ENCODE results near the gene NPR1. TPM values are rescaled to one million over a fixed set of nuclear protein-coding genes. Genes with fewer than 3 reads are reported as not detected.
A peak's percentile ranks its signal among the peaks of the same experiment; 100 is the strongest.

Gene NPR1
- total and polyA plus RNA-seq, 2 of the 13 experiments (the other 11 are each of a cell fraction or from before 2014, with no cell fraction given), result not detected

DNA sequence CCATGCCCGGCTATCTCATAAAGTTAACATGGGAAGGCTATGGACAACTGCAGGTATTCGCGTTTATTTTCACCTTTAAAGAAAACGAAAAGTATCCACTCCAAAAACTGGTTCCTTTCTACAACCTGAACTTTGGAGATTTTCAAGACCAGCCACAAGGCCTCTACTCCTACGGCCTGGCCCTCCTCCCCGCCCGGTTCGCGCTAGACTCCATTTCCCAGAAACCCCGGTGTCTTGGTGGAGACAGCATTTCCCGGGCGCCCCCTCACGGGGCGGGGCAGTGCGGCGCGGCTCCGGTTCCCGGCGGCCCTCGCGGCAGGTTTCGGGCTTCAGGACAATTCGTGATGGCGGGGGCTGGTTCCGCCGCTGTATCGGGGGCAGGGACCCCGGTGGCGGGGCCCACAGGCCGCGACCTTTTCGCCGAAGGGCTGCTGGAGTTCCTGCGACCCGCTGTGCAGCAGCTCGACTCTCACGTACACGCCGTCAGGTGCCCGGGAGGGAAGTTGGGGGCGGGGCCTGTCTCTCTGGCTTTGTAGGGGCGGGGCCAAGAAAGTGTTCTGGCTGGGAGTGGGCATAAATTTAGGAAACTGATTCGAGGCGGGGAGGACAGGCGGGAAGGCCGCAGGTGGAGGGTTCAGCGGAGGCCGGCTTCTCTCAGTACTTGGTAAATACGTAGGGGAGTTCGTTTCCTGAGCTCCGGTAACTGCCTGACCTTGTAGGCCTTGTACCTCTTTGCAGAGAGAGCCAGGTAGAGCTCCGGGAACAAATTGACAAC, 19.9 kb upstream of the NPR1 start, which contains the start of gene SNAPIN (continued):
- TF ChIP-seq ZNF451 (CRISPR knock-in tag; IDR thresholded peaks at IDR 0.05), result no peak
- TF ChIP-seq, protein P1, sequence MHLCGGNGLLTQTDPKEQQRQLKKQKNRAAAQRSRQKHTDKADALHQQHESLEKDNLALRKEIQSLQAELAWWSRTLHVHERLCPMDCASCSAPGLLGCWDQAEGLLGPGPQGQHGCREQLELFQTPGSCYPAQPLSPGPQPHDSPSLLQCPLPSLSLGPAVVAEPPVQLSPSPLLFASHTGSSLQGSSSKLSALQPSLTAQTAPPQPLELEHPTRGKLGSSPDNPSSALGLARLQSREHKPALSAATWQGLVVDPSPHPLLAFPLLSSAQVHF (CRISPR knock-in tag; IDR thresholded peaks at IDR 0.05), result peak; percentile 68; the same call in 1 of the 2 replicates
- TF ChIP-seq ZNF749 (CRISPR knock-in tag; IDR thresholded peaks at IDR 0.05; ENCODE audit: borderline replicate concordance), result no peak
- no peak for TF ChIP-seq ZNF138 (CRISPR knock-in tag; IDR thresholded peaks at IDR 0.05; ENCODE audit: low read depth)
- TF ChIP-seq ZNF619 (CRISPR knock-in tag; IDR thresholded peaks at IDR 0.05), result 0 out of 2 replicates have a peak, but pooled peaks have one; percentile 18
- TF ChIP-seq, protein P2, sequence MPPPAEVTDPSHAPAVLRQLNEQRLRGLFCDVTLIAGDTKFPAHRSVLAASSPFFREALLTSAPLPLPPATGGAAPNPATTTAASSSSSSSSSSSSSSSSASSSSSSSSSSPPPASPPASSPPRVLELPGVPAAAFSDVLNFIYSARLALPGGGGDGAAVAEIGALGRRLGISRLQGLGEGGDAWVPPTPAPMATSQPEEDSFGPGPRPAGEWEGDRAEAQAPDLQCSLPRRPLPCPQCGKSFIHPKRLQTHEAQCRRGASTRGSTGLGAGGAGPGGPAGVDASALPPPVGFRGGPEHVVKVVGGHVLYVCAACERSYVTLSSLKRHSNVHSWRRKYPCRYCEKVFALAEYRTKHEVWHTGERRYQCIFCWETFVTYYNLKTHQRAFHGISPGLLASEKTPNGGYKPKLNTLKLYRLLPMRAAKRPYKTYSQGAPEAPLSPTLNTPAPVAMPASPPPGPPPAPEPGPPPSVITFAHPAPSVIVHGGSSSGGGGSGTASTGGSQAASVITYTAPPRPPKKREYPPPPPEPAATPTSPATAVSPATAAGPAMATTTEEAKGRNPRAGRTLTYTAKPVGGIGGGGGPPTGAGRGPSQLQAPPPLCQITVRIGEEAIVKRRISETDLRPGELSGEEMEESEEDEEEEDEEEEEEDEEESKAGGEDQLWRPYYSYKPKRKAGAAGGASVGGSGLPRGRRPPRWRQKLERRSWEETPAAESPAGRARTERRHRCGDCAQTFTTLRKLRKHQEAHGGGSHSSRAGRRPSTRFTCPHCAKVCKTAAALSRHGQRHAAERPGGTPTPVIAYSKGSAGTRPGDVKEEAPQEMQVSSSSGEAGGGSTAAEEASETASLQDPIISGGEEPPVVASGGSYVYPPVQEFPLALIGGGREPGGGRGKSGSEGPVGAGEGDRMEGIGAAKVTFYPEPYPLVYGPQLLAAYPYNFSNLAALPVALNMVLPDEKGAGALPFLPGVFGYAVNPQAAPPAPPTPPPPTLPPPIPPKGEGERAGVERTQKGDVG (CRISPR knock-in tag; IDR thresholded peaks at IDR 0.05; ENCODE audit: borderline replicate concordance), result no peak
- no peak for TF ChIP-seq HHEX (CRISPR knock-in tag; IDR thresholded peaks at IDR 0.05)
- 0 out of 2 replicates have a peak, but pooled peaks have one; percentile 43 for TF ChIP-seq PITX1 (CRISPR knock-in tag; IDR thresholded peaks at IDR 0.05)
- TF ChIP-seq, protein P3, sequence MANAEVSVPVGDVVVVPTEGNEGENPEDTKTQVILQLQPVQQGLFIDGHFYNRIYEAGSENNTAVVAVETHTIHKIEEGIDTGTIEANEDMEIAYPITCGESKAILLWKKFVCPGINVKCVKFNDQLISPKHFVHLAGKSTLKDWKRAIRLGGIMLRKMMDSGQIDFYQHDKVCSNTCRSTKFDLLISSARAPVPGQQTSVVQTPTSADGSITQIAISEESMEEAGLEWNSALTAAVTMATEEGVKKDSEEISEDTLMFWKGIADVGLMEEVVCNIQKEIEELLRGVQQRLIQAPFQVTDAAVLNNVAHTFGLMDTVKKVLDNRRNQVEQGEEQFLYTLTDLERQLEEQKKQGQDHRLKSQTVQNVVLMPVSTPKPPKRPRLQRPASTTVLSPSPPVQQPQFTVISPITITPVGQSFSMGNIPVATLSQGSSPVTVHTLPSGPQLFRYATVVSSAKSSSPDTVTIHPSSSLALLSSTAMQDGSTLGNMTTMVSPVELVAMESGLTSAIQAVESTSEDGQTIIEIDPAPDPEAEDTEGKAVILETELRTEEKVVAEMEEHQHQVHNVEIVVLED (CRISPR knock-in tag; IDR thresholded peaks at IDR 0.05; ENCODE audit: borderline replicate concordance), result peak; percentile 84
- no peak for TF ChIP-seq ATAD3A (CRISPR knock-in tag; IDR thresholded peaks at IDR 0.05)
- TF ChIP-seq, protein P4, sequence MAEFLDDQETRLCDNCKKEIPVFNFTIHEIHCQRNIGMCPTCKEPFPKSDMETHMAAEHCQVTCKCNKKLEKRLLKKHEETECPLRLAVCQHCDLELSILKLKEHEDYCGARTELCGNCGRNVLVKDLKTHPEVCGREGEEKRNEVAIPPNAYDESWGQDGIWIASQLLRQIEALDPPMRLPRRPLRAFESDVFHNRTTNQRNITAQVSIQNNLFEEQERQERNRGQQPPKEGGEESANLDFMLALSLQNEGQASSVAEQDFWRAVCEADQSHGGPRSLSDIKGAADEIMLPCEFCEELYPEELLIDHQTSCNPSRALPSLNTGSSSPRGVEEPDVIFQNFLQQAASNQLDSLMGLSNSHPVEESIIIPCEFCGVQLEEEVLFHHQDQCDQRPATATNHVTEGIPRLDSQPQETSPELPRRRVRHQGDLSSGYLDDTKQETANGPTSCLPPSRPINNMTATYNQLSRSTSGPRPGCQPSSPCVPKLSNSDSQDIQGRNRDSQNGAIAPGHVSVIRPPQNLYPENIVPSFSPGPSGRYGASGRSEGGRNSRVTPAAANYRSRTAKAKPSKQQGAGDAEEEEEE (CRISPR knock-in tag; IDR thresholded peaks at IDR 0.05; ENCODE audit: borderline replicate concordance), result no peak
- TF ChIP-seq, protein P5, sequence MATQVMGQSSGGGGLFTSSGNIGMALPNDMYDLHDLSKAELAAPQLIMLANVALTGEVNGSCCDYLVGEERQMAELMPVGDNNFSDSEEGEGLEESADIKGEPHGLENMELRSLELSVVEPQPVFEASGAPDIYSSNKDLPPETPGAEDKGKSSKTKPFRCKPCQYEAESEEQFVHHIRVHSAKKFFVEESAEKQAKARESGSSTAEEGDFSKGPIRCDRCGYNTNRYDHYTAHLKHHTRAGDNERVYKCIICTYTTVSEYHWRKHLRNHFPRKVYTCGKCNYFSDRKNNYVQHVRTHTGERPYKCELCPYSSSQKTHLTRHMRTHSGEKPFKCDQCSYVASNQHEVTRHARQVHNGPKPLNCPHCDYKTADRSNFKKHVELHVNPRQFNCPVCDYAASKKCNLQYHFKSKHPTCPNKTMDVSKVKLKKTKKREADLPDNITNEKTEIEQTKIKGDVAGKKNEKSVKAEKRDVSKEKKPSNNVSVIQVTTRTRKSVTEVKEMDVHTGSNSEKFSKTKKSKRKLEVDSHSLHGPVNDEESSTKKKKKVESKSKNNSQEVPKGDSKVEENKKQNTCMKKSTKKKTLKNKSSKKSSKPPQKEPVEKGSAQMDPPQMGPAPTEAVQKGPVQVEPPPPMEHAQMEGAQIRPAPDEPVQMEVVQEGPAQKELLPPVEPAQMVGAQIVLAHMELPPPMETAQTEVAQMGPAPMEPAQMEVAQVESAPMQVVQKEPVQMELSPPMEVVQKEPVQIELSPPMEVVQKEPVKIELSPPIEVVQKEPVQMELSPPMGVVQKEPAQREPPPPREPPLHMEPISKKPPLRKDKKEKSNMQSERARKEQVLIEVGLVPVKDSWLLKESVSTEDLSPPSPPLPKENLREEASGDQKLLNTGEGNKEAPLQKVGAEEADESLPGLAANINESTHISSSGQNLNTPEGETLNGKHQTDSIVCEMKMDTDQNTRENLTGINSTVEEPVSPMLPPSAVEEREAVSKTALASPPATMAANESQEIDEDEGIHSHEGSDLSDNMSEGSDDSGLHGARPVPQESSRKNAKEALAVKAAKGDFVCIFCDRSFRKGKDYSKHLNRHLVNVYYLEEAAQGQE (IDR thresholded peaks at IDR 0.05; ENCODE audit: borderline replicate concordance in 1 of 2, low read depth in 1 of 2, low read length in 2 of 2), result peak in 1 of 2 experiments; percentile 50; a peak in 1 of 4 replicates
- peak; percentile 68; the same call in 1 of the 2 replicates for TF ChIP-seq ZZZ3 (CRISPR knock-in tag; IDR thresholded peaks at IDR 0.05; ENCODE audit: borderline replicate concordance)
- TF ChIP-seq ARID2 (CRISPR knock-in tag; IDR thresholded peaks at IDR 0.05; ENCODE audit: borderline replicate concordance), result no peak
- TF ChIP-seq SP2 (CRISPR knock-in tag; IDR thresholded peaks at IDR 0.05), result peak; percentile 37; the same call in 1 of the 2 replicates
- TF ChIP-seq NFATC3 (CRISPR knock-in tag; IDR thresholded peaks at IDR 0.05), result no peak

All from HepG2 (cell line).